ENCODE data around the gene GPI. TPM values are rescaled to one million over a fixed set of nuclear protein-coding genes. Genes with fewer than 3 reads are reported as not detected.

The GPI gene
- total RNA-seq, 4 donors from 2014 or later: 86.6 to 324 (median 222) TPM

GRCh38 chr19:34380639-34381241, 15.7 kb downstream of the GPI start:
- no peaks in the 10 kb centered on the region for H3K9me3 ChIP-seq
- H3K4me3 ChIP-seq: no peak overlapping the region
- WGBS, 2 donors (ENCODE audit: low coverage in 1 of 2): 80 to 93% methylated on average over 1 to 2 of the region's 5 CpGs
- TF ChIP-seq POLR2A (IDR thresholded peaks at IDR 0.05) (no peak), POLR2AphosphoS5 (IDR thresholded peaks at IDR 0.05) (no peak), EP300 (IDR thresholded peaks at IDR 0.05) (no peak), CTCF (IDR thresholded peaks at IDR 0.05) (no peak)
- peaks cover 0 to 96% of the 10 kb centered on the region in 2 donors for H3K36me3 ChIP-seq
- H3K4me1 ChIP-seq: no peaks in the 10 kb centered on the region
- ATAC-seq: no peak
- no peak overlapping the region for H3K27ac ChIP-seq
- H3K27me3 ChIP-seq: no peaks in the 10 kb centered on the region

GRCh38 chr19:34381399-34382251, 16.6 kb downstream of the GPI start:
- no peaks in the 10 kb centered on the region for H3K9me3 ChIP-seq
- WGBS, 2 donors (ENCODE audit: low coverage in 1 of 2): 83 to 89% methylated on average over 2 to 3 of the region's 14 CpGs
- no peak for ATAC-seq
- H3K27me3 ChIP-seq: no peaks in the 10 kb centered on the region
- H3K27ac ChIP-seq: no peak overlapping the region
- TF ChIP-seq EP300 (IDR thresholded peaks at IDR 0.05) (no peak), POLR2AphosphoS5 (IDR thresholded peaks at IDR 0.05) (no peak), CTCF (IDR thresholded peaks at IDR 0.05) (no peak)
- peaks cover 0 to 96% of the 10 kb centered on the region in 2 donors for H3K36me3 ChIP-seq
- H3K4me3 ChIP-seq: no peak overlapping the region
- no peaks in the 10 kb centered on the region for H3K4me1 ChIP-seq

GRCh38 chr19:34382471-34382870, 17.5 kb downstream of the GPI start:
- Histone ChIP-seq H3K4me3 (no peak overlapping the region), H3K4me1 (no peaks in the 10 kb centered on the region), H3K36me3 (peaks cover 0 to 96% of the 10 kb centered on the region in 2 donors), H3K9me3 (no peaks in the 10 kb centered on the region), H3K27ac (no peak overlapping the region), H3K27me3 (no peaks in the 10 kb centered on the region)
- 96 to 100% methylated on average over 1 to 4 of the region's 4 CpGs for WGBS, 2 donors (ENCODE audit: low coverage in 1 of 2)
- TF ChIP-seq CTCF (IDR thresholded peaks at IDR 0.05) (no peak), POLR2AphosphoS5 (IDR thresholded peaks at IDR 0.05) (no peak), EP300 (IDR thresholded peaks at IDR 0.05) (no peak), POLR2A (IDR thresholded peaks at IDR 0.05) (no peak)
- no peak for ATAC-seq

GRCh38 chr19:34383599-34383998, 18.6 kb downstream of the GPI start:
- H3K36me3 ChIP-seq: peaks cover 0 to 96% of the 10 kb centered on the region in 2 donors
- WGBS, 2 donors (ENCODE audit: low coverage in 1 of 2): 93 to 100% methylated on average over 3 of the region's 5 CpGs
- ATAC-seq: no peak

More at GRCh38 chr19:34383599-34383998, 18.6 kb downstream of the GPI start:
- TF ChIP-seq POLR2A (IDR thresholded peaks at IDR 0.05): no peak
- TF ChIP-seq CTCF (IDR thresholded peaks at IDR 0.05): no peak
- no peak for TF ChIP-seq POLR2AphosphoS5 (IDR thresholded peaks at IDR 0.05)
- no peak for TF ChIP-seq EP300 (IDR thresholded peaks at IDR 0.05)
- Histone ChIP-seq H3K9me3 (no peaks in the 10 kb centered on the region), H3K4me3 (no peak overlapping the region), H3K27me3 (no peaks in the 10 kb centered on the region), H3K4me1 (no peaks in the 10 kb centered on the region), H3K27ac (no peak overlapping the region)
